Liver (tissue), 9 donors: Measurements from ENCODE around the gene TOP2A. TPM values are rescaled to one million over a fixed set of nuclear protein-coding genes. Genes with fewer than 3 reads are reported as not detected.

Experiments used
- DNase-seq: peaks from one replicate; pipeline ENCODE4 v3.0.0-alpha.2; 2017; ENCODE audit warnings: low spot score
- H3K27ac ChIP-seq, 2 donors: one replicate each; pipeline ENCODE4 v1.7.0; 2013; ENCODE audit warnings: inconsistent platforms in 2 of 2, low read length in 2 of 2, control low read depth in 1 of 2, low read depth in 1 of 2, mild to moderate bottlenecking in 1 of 2
- H3K27me3 ChIP-seq, 4 donors: one replicate each; pipeline versions ENCODE4 v1.6.1 to v1.7.0; 2013; ENCODE audit warnings: low read length in 3 of 4, inconsistent platforms in 1 of 4, mild to moderate bottlenecking in 1 of 4, moderate library complexity in 1 of 4; ENCODE audit not compliant: control insufficient read depth in 4 of 4, insufficient read depth in 4 of 4
- H3K36me3 ChIP-seq, 4 donors: one replicate each; pipeline versions ENCODE4 v1.6.1 to v1.7.0; 2013; ENCODE audit warnings: low read length in 3 of 4, mild to moderate bottlenecking in 3 of 4, low read depth in 1 of 4, moderate library complexity in 1 of 4; ENCODE audit not compliant: control insufficient read depth in 4 of 4, insufficient read depth in 3 of 4
- H3K4me1 ChIP-seq, 4 donors: one replicate each; pipeline versions ENCODE4 v1.6.1 to v1.7.0; 2013; ENCODE audit warnings: low read length in 3 of 4, mild to moderate bottlenecking in 3 of 4, moderate library complexity in 1 of 4; ENCODE audit not compliant: control insufficient read depth in 4 of 4, insufficient read depth in 4 of 4
- H3K4me3 ChIP-seq, 3 donors: one replicate each; pipeline versions ENCODE4 v1.6.1 to v1.7.0; 2013; ENCODE audit warnings: low read length in 3 of 3, control low read depth in 1 of 3, low read depth in 1 of 3, mild to moderate bottlenecking in 1 of 3
- H3K9ac ChIP-seq, 2 donors: one replicate each; pipeline ENCODE4 v1.7.0; 2013; ENCODE audit warnings: low read length in 2 of 2, mild to moderate bottlenecking in 2 of 2, moderate library complexity in 2 of 2, control low read depth in 1 of 2, low read depth in 1 of 2
- H3K9me3 ChIP-seq, 4 donors: one replicate each; pipeline versions ENCODE4 v1.6.1 to v1.7.0; 2013; ENCODE audit warnings: low read length in 3 of 4; ENCODE audit not compliant: control insufficient read depth in 4 of 4
- EGR1 ChIP-seq, 2 donors: IDR thresholded peaks; 2 replicates each; pipeline ENCODE4 v1.6.1; 2016 to 2018; ENCODE audit warnings: antibody characterized with exemption in 2 of 2, low read depth in 2 of 2
- FOXA1 ChIP-seq: IDR thresholded peaks from 2 replicates; pipeline ENCODE4 v1.6.1; 2016; ENCODE audit warnings: antibody characterized with exemption
- FOXA2 ChIP-seq: IDR thresholded peaks from 2 replicates; pipeline ENCODE4 v1.6.1; 2016; ENCODE audit warnings: antibody characterized with exemption
- GABPA ChIP-seq, 2 donors: IDR thresholded peaks in 1 of 2; conservative IDR thresholded peaks in 1 of 2; 2 replicates each; pipeline ENCODE4 v1.6.1; 2016; ENCODE audit warnings: antibody characterized with exemption in 2 of 2, mild to moderate bottlenecking in 1 of 2, moderate library complexity in 1 of 2
- HNF4A ChIP-seq, 2 donors: conservative IDR thresholded peaks; 2 replicates each; pipeline ENCODE4 v1.6.1; 2016; ENCODE audit warnings: antibody characterized with exemption in 2 of 2, mild to moderate bottlenecking in 2 of 2
- JUND ChIP-seq, 2 donors: IDR thresholded peaks; 2 replicates each; pipeline ENCODE4 v1.6.1; 2016; ENCODE audit warnings: antibody characterized with exemption in 2 of 2
- NR2F2 ChIP-seq: IDR thresholded peaks from 2 replicates; pipeline ENCODE4 v1.6.1; 2016; ENCODE audit warnings: antibody characterized with exemption
- RAD21 ChIP-seq, 2 donors: IDR thresholded peaks; 2 replicates each; pipeline ENCODE4 v1.6.1; 2016; ENCODE audit warnings: antibody characterized with exemption in 2 of 2, mild to moderate bottlenecking in 2 of 2
- REST ChIP-seq: IDR thresholded peaks from 2 replicates; pipeline ENCODE4 v1.6.1; 2016; ENCODE audit warnings: antibody characterized with exemption, mild to moderate bottlenecking
- RXRA ChIP-seq, 2 donors: IDR thresholded peaks; 2 replicates each; pipeline ENCODE4 v1.6.1; 2017 to 2018; ENCODE audit warnings: antibody characterized with exemption in 2 of 2, mild to moderate bottlenecking in 1 of 2
- SP1 ChIP-seq: IDR thresholded peaks from 2 replicates; pipeline ENCODE4 v1.6.1; 2018; ENCODE audit warnings: antibody characterized with exemption, mild to moderate bottlenecking
- TAF1 ChIP-seq: conservative IDR thresholded peaks from 2 replicates; pipeline ENCODE4 v1.6.1; 2016; ENCODE audit warnings: antibody characterized with exemption, mild to moderate bottlenecking
- YY1 ChIP-seq: IDR thresholded peaks from 2 replicates; pipeline ENCODE4 v1.6.1; 2016; ENCODE audit warnings: antibody characterized with exemption, mild to moderate bottlenecking
- WGBS: extraction: QIAGEN DNeasy Blood & Tissue Kit; methylation state at CpG from one replicate; pipeline ENCODE4 v1.1.7; 2013; 5-methylcytosine and 5-hydroxymethylcytosine counted together
- polyA plus RNA-seq, 2 donors: library from polyadenylated mRNA; stranded (reverse) in 1 of 2; unstranded in 1 of 2; fragments of 200-250 nt in 1 of 2; fragments of >200 nt in 1 of 2; fragmentation: Nextera tagmentation in 1 of 2; extraction: Ambion mirVana in 1 of 2; gene quantifications; one replicate each; pipeline versions ENCODE4 v1.2.1 to v1.2.3, GENCODE V29; 2013 to 2015
- total RNA-seq, 2 donors: library from RNA; depleted of rRNA; stranded (reverse); fragments of >200 nt; gene quantifications; one replicate each; pipeline ENCODE4 v1.2.3, GENCODE V29; 2014
- TF ChIP-seq, protein P1 (sequence below): IDR thresholded peaks from 2 replicates; pipeline ENCODE4 v1.6.1; 2016; ENCODE audit warnings: antibody characterized with exemption
- TF ChIP-seq, protein P2 (sequence below): IDR thresholded peaks from 2 replicates; pipeline ENCODE4 v1.6.1; 2016; ENCODE audit warnings: antibody characterized with exemption
- donor health status: healthy.
- donor health status: healthy.
- donor health status: healthy.
- donor health status: healthy.
- donor health status: healthy.

Gene TOP2A
- total and polyA plus RNA-seq, 4 donors, result 0.08 to 102 (median 3.6) TPM

DNA sequence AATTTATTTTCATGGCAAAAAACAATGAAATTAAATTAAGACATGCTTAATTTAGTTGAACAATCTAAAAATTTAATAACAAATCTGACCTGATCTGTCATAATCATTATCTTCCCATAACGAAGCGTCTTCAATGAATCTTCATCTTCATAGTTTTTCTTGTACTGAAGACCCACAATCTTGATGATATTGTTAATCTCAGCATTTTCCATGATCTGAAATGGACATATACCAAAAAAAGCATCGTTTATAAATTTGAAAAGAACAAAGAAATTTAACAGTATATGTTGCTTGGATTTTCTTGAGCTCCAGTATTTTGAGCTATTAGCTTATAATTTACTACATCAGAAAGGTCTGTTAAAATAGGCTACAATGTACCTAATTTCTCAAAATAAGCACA lies 10.2 kb downstream of the TOP2A start:
- H3K4me3 ChIP-seq, result no peak overlapping the region
- no peak for DNase-seq
- no peaks in the 10 kb centered on the region for H3K36me3 ChIP-seq
- TF ChIP-seq, protein P1, sequence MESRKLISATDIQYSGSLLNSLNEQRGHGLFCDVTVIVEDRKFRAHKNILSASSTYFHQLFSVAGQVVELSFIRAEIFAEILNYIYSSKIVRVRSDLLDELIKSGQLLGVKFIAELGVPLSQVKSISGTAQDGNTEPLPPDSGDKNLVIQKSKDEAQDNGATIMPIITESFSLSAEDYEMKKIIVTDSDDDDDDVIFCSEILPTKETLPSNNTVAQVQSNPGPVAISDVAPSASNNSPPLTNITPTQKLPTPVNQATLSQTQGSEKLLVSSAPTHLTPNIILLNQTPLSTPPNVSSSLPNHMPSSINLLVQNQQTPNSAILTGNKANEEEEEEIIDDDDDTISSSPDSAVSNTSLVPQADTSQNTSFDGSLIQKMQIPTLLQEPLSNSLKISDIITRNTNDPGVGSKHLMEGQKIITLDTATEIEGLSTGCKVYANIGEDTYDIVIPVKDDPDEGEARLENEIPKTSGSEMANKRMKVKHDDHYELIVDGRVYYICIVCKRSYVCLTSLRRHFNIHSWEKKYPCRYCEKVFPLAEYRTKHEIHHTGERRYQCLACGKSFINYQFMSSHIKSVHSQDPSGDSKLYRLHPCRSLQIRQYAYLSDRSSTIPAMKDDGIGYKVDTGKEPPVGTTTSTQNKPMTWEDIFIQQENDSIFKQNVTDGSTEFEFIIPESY, result no peak
- TF ChIP-seq FOXA2 (no peak), NR2F2 (no peak), YY1 (no peak), HNF4A (conservative IDR thresholded peaks at IDR 0.05) (no peak), SP1 (no peak), FOXA1 (no peak)
- H3K27ac ChIP-seq, result no peak overlapping the region
- WGBS, result 98% methylated on average over 3 of the region's 3 CpGs
- no peaks in the 10 kb centered on the region for H3K27me3 ChIP-seq
- no peaks in the 10 kb centered on the region for H3K9me3 ChIP-seq
- H3K9ac ChIP-seq, result no peak overlapping the region
- H3K4me1 ChIP-seq, result peaks cover 0 to 8% (median 4%) of the 10 kb centered on the region in 4 donors

DNA sequence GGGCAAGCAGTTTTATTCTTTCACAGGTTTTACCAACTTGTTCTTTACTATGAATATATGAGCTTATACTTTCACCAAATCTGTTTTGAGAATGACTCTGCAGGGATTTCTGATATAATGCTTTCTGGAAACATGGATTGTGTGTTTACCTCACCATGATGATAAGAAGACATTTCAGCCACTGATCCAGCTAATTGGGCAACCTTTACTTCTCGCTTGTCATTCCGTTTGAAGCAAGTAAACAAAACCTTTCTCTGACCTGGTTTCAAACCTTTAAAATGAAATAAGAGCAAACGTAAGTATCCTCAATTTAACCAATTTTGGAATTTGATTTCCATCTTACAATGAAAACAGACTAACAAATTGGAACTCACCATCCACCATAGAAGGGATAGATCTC lies 13.7 kb downstream of the TOP2A start:
- TF ChIP-seq FOXA2 (peak; percentile 34), YY1 (peak; percentile 51), SP1 (peak; percentile 20), HNF4A (conservative IDR thresholded peaks at IDR 0.05) (peak in 1 of 2 donors; percentile 34), RXRA (IDR thresholded peaks at IDR 0.05) (peak; percentile 53 to 79), FOXA1 (no peak), EGR1 (IDR thresholded peaks at IDR 0.05; ENCODE audit: low read depth in 2 of 2) (peak in 1 of 2 donors; percentile 13), REST (no peak), RAD21 (IDR thresholded peaks at IDR 0.05) (peak in 1 of 2 donors; percentile 14)
- no peaks in the 10 kb centered on the region for H3K36me3 ChIP-seq
- WGBS, result 44% methylated on average over 3 of the region's 3 CpGs
- H3K4me3 ChIP-seq, result no peak overlapping the region
- H3K9me3 ChIP-seq, result no peaks in the 10 kb centered on the region
- H3K27ac ChIP-seq, result no peak overlapping the region
- no peak overlapping the region for H3K9ac ChIP-seq
- peaks cover 0 to 8% (median 4%) of the 10 kb centered on the region in 4 donors for H3K4me1 ChIP-seq
- no peaks in the 10 kb centered on the region for H3K27me3 ChIP-seq
- no peak for DNase-seq

- no peak overlapping the region for H3K27ac ChIP-seq
- H3K27me3 ChIP-seq, result no peaks in the 10 kb centered on the region
- no peak overlapping the region for H3K4me3 ChIP-seq
- DNase-seq, result no peak
- WGBS, result 91% methylated on average over 1 of the region's 1 CpG
- H3K9me3 ChIP-seq, result no peaks in the 10 kb centered on the region
- no peaks in the 10 kb centered on the region for H3K36me3 ChIP-seq
- TF ChIP-seq TAF1, result no peak
- TF ChIP-seq RXRA (IDR thresholded peaks at IDR 0.05), result no peak
- TF ChIP-seq FOXA1, result no peak
- TF ChIP-seq GABPA (IDR thresholded peaks at IDR 0.05 in 1 of 2, conservative IDR thresholded peaks at IDR 0.05 in 1 of 2), result no peak
- TF ChIP-seq, protein P2, sequence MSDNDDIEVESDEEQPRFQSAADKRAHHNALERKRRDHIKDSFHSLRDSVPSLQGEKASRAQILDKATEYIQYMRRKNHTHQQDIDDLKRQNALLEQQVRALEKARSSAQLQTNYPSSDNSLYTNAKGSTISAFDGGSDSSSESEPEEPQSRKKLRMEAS, result no peak
- no peak for TF ChIP-seq RAD21 (IDR thresholded peaks at IDR 0.05)
- TF ChIP-seq FOXA2, result no peak
- TF ChIP-seq JUND (IDR thresholded peaks at IDR 0.05), result no peak
- H3K4me1 ChIP-seq, result peaks cover 0 to 8% (median 4%) of the 10 kb centered on the region in 4 donors
- H3K9ac ChIP-seq, result no peak overlapping the region
These were observed 15.0 kb downstream of the TOP2A start for GRCh38 chr17:40402668-40403067.
